Thyroid gland (tissue), 4 donors: ENCODE data around the gene WFDC12. TPM values are rescaled to one million over a fixed set of nuclear protein-coding genes. Genes with fewer than 3 reads are reported as not detected.

Experiments
- DNase-seq, 2 donors: peaks; one replicate each; pipeline ENCODE4 v3.0.0-alpha.2; 2019
- H3K27ac ChIP-seq, 3 donors: fragments of 200-600 bp; sonication (generic); 1 replicate in 2 of 3; 2 replicates in 1 of 3; pipeline ENCODE4 v1.5.1; 2016 to 2019; ENCODE audit warnings: mild to moderate bottlenecking in 1 of 3, moderate library complexity in 1 of 3
- H3K27me3 ChIP-seq: fragments of 200-600 bp; sonication (generic); one replicate; pipeline ENCODE4 v1.5.1; 2019
- H3K36me3 ChIP-seq, 2 donors: fragments of 200-600 bp; sonication (generic); one replicate each; pipeline ENCODE4 v1.5.1; 2016 to 2019
- H3K4me1 ChIP-seq, 2 donors: fragments of 200-600 bp; sonication (generic); one replicate each; pipeline ENCODE4 v1.5.1; 2017 to 2019
- H3K4me3 ChIP-seq, 3 donors: fragments of 200-600 bp; sonication (generic); replicated peaks in 1 of 3; 1 replicate in 2 of 3; 2 replicates in 1 of 3; pipeline ENCODE4 v1.5.1; 2016; ENCODE audit warnings: mild to moderate bottlenecking in 1 of 3
- H3K9me3 ChIP-seq: fragments of 200-600 bp; sonication (generic); one replicate; pipeline ENCODE4 v1.5.1; 2017
- CTCF ChIP-seq, 6 experiments: fragments of 200-600 bp in 3 of 6; fragments of 450-650 bp in 3 of 6; sonication (generic) in 3 of 6; IDR thresholded peaks; one replicate each; pipeline ENCODE4 v1.5.1; 2016 to 2019; ENCODE audit warnings: antibody characterized with exemption in 6 of 6, mild to moderate bottlenecking in 2 of 6, inconsistent platforms in 1 of 6, moderate library complexity in 1 of 6
- POLR2A ChIP-seq, 2 donors: fragments of 450-650 bp; IDR thresholded peaks; one replicate each; pipeline ENCODE4 v1.6.1; 2017; ENCODE audit warnings: antibody characterized with exemption in 2 of 2, mild to moderate bottlenecking in 2 of 2, moderate library complexity in 1 of 2
- WGBS, 2 donors: methylation state at CpG; one replicate each; pipeline ENCODE4 v1.1.5; 2017; 5-methylcytosine and 5-hydroxymethylcytosine counted together
- intact Hi-C: fragments of 100-400 bp; cut with DNase I; formaldehyde crosslinking; loops from one replicate; pipeline ENCODE4 v1.15.1; 2023
- total RNA-seq, 4 donors: library from RNA; depleted of rRNA; stranded (reverse); fragments of >200 nt; gene quantifications; one replicate each; pipeline ENCODE4 v1.2.3, GENCODE V29; 2016

The WFDC12 gene
- total RNA-seq, 4 donors from 2014 or later, result not detected

GRCh38 chr20:45097485-45098102 is 26.7 kb downstream of the WFDC12 start:
- 79 to 80% methylated on average over 11 to 13 of the region's 56 CpGs for WGBS, 2 donors
- Histone ChIP-seq H3K9me3 (no peaks in the 10 kb centered on the region), H3K4me3 (no peak overlapping the region), H3K27me3 (peaks cover 13% of the 10 kb centered on the region), H3K4me1 (peaks cover 3 to 14% of the 10 kb centered on the region in 2 donors), H3K27ac (no peak overlapping the region), H3K36me3 (no peaks in the 10 kb centered on the region)
- TF ChIP-seq POLR2A (IDR thresholded peaks at IDR 0.05) (no peak), CTCF (IDR thresholded peaks at IDR 0.05) (peak in 1 of 6 experiments; percentile 23)
- intact Hi-C loops, result loop anchor here (10.0 kb wide), 2 partner anchors 53 to 83 kb away; no protein-coding TSS in a partner anchor
- peak; percentile 24 to 29 for DNase-seq

- intact Hi-C loops, result loop anchor here (10.0 kb wide), 2 partner anchors 52 to 82 kb away; no protein-coding TSS in a partner anchor
- no peak overlapping the region for H3K27ac ChIP-seq
- H3K9me3 ChIP-seq, result no peaks in the 10 kb centered on the region
- no peak for DNase-seq
- peaks cover 13% of the 10 kb centered on the region for H3K27me3 ChIP-seq
- no peaks in the 10 kb centered on the region for H3K36me3 ChIP-seq
- peaks cover 3 to 14% of the 10 kb centered on the region in 2 donors for H3K4me1 ChIP-seq
- WGBS, 2 donors, result 79 to 84% methylated on average over 9 of the region's 9 CpGs
- no peak for TF ChIP-seq CTCF (IDR thresholded peaks at IDR 0.05)
- no peak for TF ChIP-seq POLR2A (IDR thresholded peaks at IDR 0.05)
- no peak overlapping the region for H3K4me3 ChIP-seq
These were observed 27.5 kb downstream of the WFDC12 start for GRCh38 chr20:45096781-45097180.

GRCh38 chr20:45095805-45096238 is 28.4 kb downstream of the WFDC12 start:
- TF ChIP-seq POLR2A (IDR thresholded peaks at IDR 0.05), result no peak
- TF ChIP-seq CTCF (IDR thresholded peaks at IDR 0.05), result peak; percentile 39 to 81 (median 52)
- H3K27ac ChIP-seq, result no peak overlapping the region
- H3K27me3 ChIP-seq, result peaks cover 13% of the 10 kb centered on the region
- H3K9me3 ChIP-seq, result no peaks in the 10 kb centered on the region
- intact Hi-C loops, result loop anchor here (10.0 kb wide), 2 partner anchors 51 to 81 kb away; no protein-coding TSS in a partner anchor
- peak; percentile 33 to 47 for DNase-seq
- no peak overlapping the region for H3K4me3 ChIP-seq
- H3K4me1 ChIP-seq, result peaks cover 3 to 10% of the 10 kb centered on the region in 2 donors
- 4 to 7% methylated on average over 7 of the region's 7 CpGs for WGBS, 2 donors
- no peaks in the 10 kb centered on the region for H3K36me3 ChIP-seq

GRCh38 chr20:45094864-45095574 is 29.2 kb downstream of the WFDC12 start:
- no peak for TF ChIP-seq POLR2A (IDR thresholded peaks at IDR 0.05)
- no peak for TF ChIP-seq CTCF (IDR thresholded peaks at IDR 0.05)
- peaks cover 13% of the 10 kb centered on the region for H3K27me3 ChIP-seq

More at GRCh38 chr20:45094864-45095574, 29.2 kb downstream of the WFDC12 start:
- Histone ChIP-seq H3K36me3 (no peaks in the 10 kb centered on the region), H3K4me1 (peaks cover 3 to 7% of the 10 kb centered on the region in 2 donors), H3K9me3 (no peaks in the 10 kb centered on the region), H3K4me3 (no peak overlapping the region), H3K27ac (no peak overlapping the region)
- DNase-seq, result no peak
- intact Hi-C loops, result loop anchor here (10.0 kb wide), 2 partner anchors 50 to 80 kb away; no protein-coding TSS in a partner anchor
- 78 to 85% methylated on average over 10 to 11 of the region's 11 CpGs for WGBS, 2 donors
